Fibroblast of mammary gland (primary cell): ENCODE data around the gene CRTC1.

Experiments
- DNase-seq: peaks from one replicate; pipeline ENCODE4 v3.0.0-alpha.2; 2010; ENCODE audit warnings: low read depth
- H3K4me3 ChIP-seq: 2 replicates; pipeline ENCODE4 v1.5.1; 2011; ENCODE audit warnings: low read depth, mild to moderate bottlenecking, low read length, moderate library complexity; ENCODE audit not compliant: control insufficient read depth
- TF ChIP-seq, protein P1 (sequence below): conservative IDR thresholded peaks from 2 replicates; pipeline ENCODE4 v1.5.1; 2011; ENCODE audit warnings: low read depth, low read length, inconsistent platforms; ENCODE audit not compliant: control insufficient read depth, insufficient read depth

The CRTC1 gene

GRCh38 chr19:18709546-18709945 lies 26.1 kb downstream of the CRTC1 start:
- TF ChIP-seq, protein P1, sequence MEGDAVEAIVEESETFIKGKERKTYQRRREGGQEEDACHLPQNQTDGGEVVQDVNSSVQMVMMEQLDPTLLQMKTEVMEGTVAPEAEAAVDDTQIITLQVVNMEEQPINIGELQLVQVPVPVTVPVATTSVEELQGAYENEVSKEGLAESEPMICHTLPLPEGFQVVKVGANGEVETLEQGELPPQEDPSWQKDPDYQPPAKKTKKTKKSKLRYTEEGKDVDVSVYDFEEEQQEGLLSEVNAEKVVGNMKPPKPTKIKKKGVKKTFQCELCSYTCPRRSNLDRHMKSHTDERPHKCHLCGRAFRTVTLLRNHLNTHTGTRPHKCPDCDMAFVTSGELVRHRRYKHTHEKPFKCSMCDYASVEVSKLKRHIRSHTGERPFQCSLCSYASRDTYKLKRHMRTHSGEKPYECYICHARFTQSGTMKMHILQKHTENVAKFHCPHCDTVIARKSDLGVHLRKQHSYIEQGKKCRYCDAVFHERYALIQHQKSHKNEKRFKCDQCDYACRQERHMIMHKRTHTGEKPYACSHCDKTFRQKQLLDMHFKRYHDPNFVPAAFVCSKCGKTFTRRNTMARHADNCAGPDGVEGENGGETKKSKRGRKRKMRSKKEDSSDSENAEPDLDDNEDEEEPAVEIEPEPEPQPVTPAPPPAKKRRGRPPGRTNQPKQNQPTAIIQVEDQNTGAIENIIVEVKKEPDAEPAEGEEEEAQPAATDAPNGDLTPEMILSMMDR: no peak
- DNase-seq: no peak
- no peak overlapping the region for H3K4me3 ChIP-seq

DNA sequence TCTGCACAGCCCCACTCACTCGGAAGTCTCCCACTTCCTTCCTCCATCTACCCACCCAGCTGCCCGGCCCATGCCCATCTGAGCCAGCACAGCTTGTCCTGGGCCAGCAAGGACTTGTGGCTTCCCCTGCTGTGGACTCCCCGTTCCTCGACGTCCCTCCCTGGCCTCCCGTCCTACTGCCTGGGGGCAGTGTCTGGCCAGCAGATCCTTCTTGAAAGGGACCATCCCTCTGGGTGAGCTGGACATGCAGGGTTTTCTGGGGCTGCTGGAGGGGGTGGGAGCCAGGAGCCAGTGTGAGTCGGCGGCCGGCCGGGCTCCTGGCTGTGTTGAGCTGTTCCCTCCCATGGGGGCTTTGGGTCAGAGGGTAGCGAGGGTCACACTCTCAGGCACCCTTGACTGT lies 26.7 kb downstream of the CRTC1 start:
- TF ChIP-seq, protein P1: no peak
- no peak for DNase-seq
- no peak overlapping the region for H3K4me3 ChIP-seq

GRCh38 chr19:18710996-18711751 lies 27.7 kb downstream of the CRTC1 start:
- H3K4me3 ChIP-seq: no peak overlapping the region
- TF ChIP-seq, protein P1: no peak
- peak; percentile 52 for DNase-seq

- no peak overlapping the region for H3K4me3 ChIP-seq
- DNase-seq: no peak
- TF ChIP-seq, protein P1: no peak
Measured at GRCh38 chr19:18711893-18712292, 28.4 kb downstream of the CRTC1 start.

GRCh38 chr19:18712981-18713380 lies 29.5 kb downstream of the CRTC1 start:
- no peak overlapping the region for H3K4me3 ChIP-seq
- DNase-seq: peak; percentile 25
- TF ChIP-seq, protein P1: no peak

DNA sequence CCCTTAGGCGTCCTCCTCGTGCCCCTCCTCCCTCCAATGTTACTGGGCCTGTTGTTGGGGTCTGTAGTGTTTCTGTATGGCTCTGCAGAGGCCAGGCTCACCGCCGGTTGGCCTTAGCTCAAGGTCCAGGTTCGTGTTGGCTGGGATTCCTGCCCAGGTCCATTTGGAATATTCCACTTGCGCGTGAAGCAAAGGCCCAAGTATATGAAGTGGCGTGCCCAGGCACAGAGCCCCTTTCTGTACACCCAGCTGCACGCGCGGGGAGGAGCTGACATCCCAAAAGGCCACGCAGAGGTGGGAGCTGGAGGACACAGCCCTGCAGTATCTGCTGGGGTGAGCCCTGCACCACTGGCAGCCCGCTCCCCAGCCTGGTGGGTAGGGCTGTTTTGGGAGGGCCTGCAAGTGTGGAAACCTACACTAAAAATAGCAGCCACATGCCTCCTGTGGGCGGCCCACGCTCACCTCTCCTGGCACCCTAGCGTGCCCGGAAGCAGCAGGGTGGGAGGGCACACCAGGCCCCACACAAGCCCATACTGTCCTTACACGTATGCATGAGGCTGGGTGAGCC lies 30.2 kb downstream of the CRTC1 start:
- DNase-seq: no peak
- H3K4me3 ChIP-seq: no peak overlapping the region
- TF ChIP-seq, protein P1: no peak
